Endothelial cell of umbilical vein (primary cell): Measurements from ENCODE around the gene OR10H1. TPM values are rescaled to one million over a fixed set of nuclear protein-coding genes. Genes with fewer than 3 reads are reported as not detected.

Source experiments
- BruUV-seq: library from RNA; stranded (reverse); fragments of 400-500 nt; replicated peaks from 2 replicates; lab custom pipeline; 2021; lab: Mats Ljungman, UMichigan
- CTCF ChIA-PET: fragments of 300-600, 350-600 bp; sonication (Branson Sonifier 250); formaldehyde crosslinking; loops from one replicate; lab custom pipeline; 2021; ENCODE audit warnings: antibody characterized with exemption, inconsistent platforms; lab: Charles Lee
- POLR2A ChIA-PET: fragments of 300-600, 350-600 bp; sonication (Branson Sonifier 250); formaldehyde crosslinking; loops from one replicate; lab custom pipeline; 2021; ENCODE audit warnings: antibody characterized with exemption, inconsistent platforms; lab: Charles Lee
- DNase-seq: peaks from one replicate; pipeline ENCODE4 v3.0.0-alpha.2; 2011; ENCODE audit warnings: low read depth, low spot score
- FAIRE-seq: peaks from 2 replicates; lab custom pipeline; 2011; peaks lifted over from hg19 to GRCh38; lab: Jason Lieb, UNC
- H2AFZ ChIP-seq: 2 replicates; pipeline ENCODE4 v1.6.0; 2012; ENCODE audit warnings: low read depth, low read length, control low read depth, inconsistent platforms
- H3K27ac ChIP-seq: 2 replicates; pipeline ENCODE4 v1.5.1; 2011; ENCODE audit warnings: low read depth, mild to moderate bottlenecking, control low read depth, low read length, moderate library complexity; ENCODE audit not compliant: insufficient read depth
- H3K27me3 ChIP-seq, 2 experiments: 2 replicates each; pipeline versions ENCODE4 v1.6.0 to v1.6.1; 2011; ENCODE audit warnings: low read length in 2 of 2, mixed read lengths in 1 of 2; ENCODE audit not compliant: control insufficient read depth in 2 of 2, insufficient read depth in 2 of 2
- H3K36me3 ChIP-seq, 2 experiments: 2 replicates in 1 of 2; 3 replicates in 1 of 2; pipeline ENCODE4 v1.5.1; 2011; ENCODE audit warnings: low read length in 2 of 2, mild to moderate bottlenecking in 1 of 2, moderate library complexity in 1 of 2; ENCODE audit not compliant: control insufficient read depth in 2 of 2, insufficient read depth in 2 of 2; ENCODE audit errors: extremely low read depth in 1 of 2
- H3K4me1 ChIP-seq: 3 replicates; pipeline ENCODE4 v1.5.1; 2011; ENCODE audit warnings: mild to moderate bottlenecking, low read length; ENCODE audit not compliant: control insufficient read depth, insufficient read depth; ENCODE audit errors: extremely low read depth
- H3K4me2 ChIP-seq: 2 replicates; pipeline ENCODE4 v1.6.1; 2011; ENCODE audit warnings: low read length, control low read depth, mixed read lengths; ENCODE audit not compliant: insufficient read depth
- H3K4me3 ChIP-seq, 3 experiments: fragments of 200-600 bp in 1 of 3; sonication (generic), shearing (Covaris generic) in 1 of 3; replicated peaks in 1 of 3; 2 replicates each; pipeline ENCODE4 v1.5.1; 2011 to 2016; ENCODE audit warnings: control low read depth in 3 of 3, low read length in 3 of 3, mild to moderate bottlenecking in 2 of 3, inconsistent platforms in 1 of 3, low read depth in 1 of 3, moderate library complexity in 1 of 3; ENCODE audit not compliant: insufficient read depth in 1 of 3
- H3K79me2 ChIP-seq: 2 replicates; pipeline ENCODE4 v1.6.0; 2012; ENCODE audit warnings: low read length, inconsistent platforms; ENCODE audit not compliant: control insufficient read depth, insufficient read depth
- H3K9ac ChIP-seq: replicated peaks from 2 replicates; pipeline ENCODE3; 2011; ENCODE audit warnings: low read length, control low read depth; ENCODE audit not compliant: insufficient read depth; ENCODE audit errors: extremely low read depth
- H3K9me1 ChIP-seq: replicated peaks from 3 replicates; pipeline ENCODE4 v1.6.0; 2011; ENCODE audit warnings: mild to moderate bottlenecking, low read length; ENCODE audit not compliant: control insufficient read depth, insufficient read depth; ENCODE audit errors: extremely low read depth
- H3K9me3 ChIP-seq: replicated peaks from 2 replicates; pipeline ENCODE4 v1.5.1; 2012; ENCODE audit warnings: low read length, inconsistent platforms; ENCODE audit not compliant: control insufficient read depth, insufficient read depth
- H4K20me1 ChIP-seq: replicated peaks from 2 replicates; pipeline ENCODE3; 2011; ENCODE audit warnings: mild to moderate bottlenecking, low read length; ENCODE audit not compliant: control insufficient read depth, insufficient read depth; ENCODE audit errors: extremely low read depth
- EZH2 ChIP-seq: IDR thresholded peaks from 2 replicates; pipeline ENCODE4 v1.6.1; 2012; ENCODE audit warnings: borderline replicate concordance, low read depth, mild to moderate bottlenecking, moderate library complexity, low read length, inconsistent platforms; ENCODE audit not compliant: severe bottlenecking
- FOS ChIP-seq: IDR thresholded peaks from 2 replicates; pipeline ENCODE4 v1.6.1; 2011; ENCODE audit warnings: mild to moderate bottlenecking, low read length, moderate library complexity, borderline replicate concordance; ENCODE audit not compliant: insufficient read depth
- GATA2 ChIP-seq: IDR thresholded peaks from 2 replicates; pipeline ENCODE4 v1.7.0; 2011; ENCODE audit warnings: low read depth, mild to moderate bottlenecking, moderate library complexity, mixed read lengths, low read length; ENCODE audit not compliant: insufficient read length, insufficient read depth
- JUN ChIP-seq: IDR thresholded peaks from 2 replicates; pipeline ENCODE4 v1.6.1; 2011; ENCODE audit warnings: borderline replicate concordance, low read depth; ENCODE audit not compliant: insufficient read length, insufficient read depth
- MYC ChIP-seq: IDR thresholded peaks from one replicate; pipeline ENCODE4 v1.6.1; 2011; ENCODE audit warnings: mild to moderate bottlenecking, low read depth, low read length
- POLR2A ChIP-seq: IDR thresholded peaks from 2 replicates; pipeline ENCODE4 v1.6.1; 2012; ENCODE audit warnings: low read depth, mild to moderate bottlenecking, control low read depth, low read length
- POLR2AphosphoS5 ChIP-seq: IDR thresholded peaks from 2 replicates; pipeline ENCODE4 v1.6.1; 2012; ENCODE audit warnings: low read depth, mild to moderate bottlenecking, control low read depth, low read length, moderate library complexity; ENCODE audit not compliant: insufficient read depth
- dilution Hi-C: fragments of 300-500 bp; cut with MboI; formaldehyde crosslinking; loops from one replicate; pipeline ENCODE4 v1.15.0; 2019; ENCODE audit warnings: low sequenced_read_pairs; ENCODE audit not compliant: extremely low pct_ligation_motif_present
- intact Hi-C: fragments of 100-400 bp; cut with micrococcal nuclease; formaldehyde crosslinking; loops from one replicate; pipeline ENCODE4 v1.10.0; 2022
- polyA plus RNA-seq, 4 experiments: library from polyadenylated mRNA; depleted of rRNA in 3 of 4; stranded (reverse) in 3 of 4; unstranded in 1 of 4; fragments of >200 nt; gene quantifications; 2 replicates each; pipeline versions ENCODE4 v1.2.1 to v1.2.3, GENCODE V29; 2011 to 2012; ENCODE audit warnings: missing spikeins in 1 of 4
- total RNA-seq: library from RNA; stranded (reverse); gene quantifications from 2 replicates; pipeline ENCODE4 v1.2.3, GENCODE V29; 2021
- TF ChIP-seq, protein P1 (sequence below), 2 donors: IDR thresholded peaks; 1 replicate in 1 of 2; 2 replicates in 1 of 2; pipeline ENCODE4 v1.5.1; 2011; ENCODE audit warnings: low read length in 2 of 2, mild to moderate bottlenecking in 2 of 2, moderate library complexity in 2 of 2, control low read depth in 1 of 2, inconsistent platforms in 1 of 2, low read depth in 1 of 2; ENCODE audit not compliant: insufficient read depth in 1 of 2; ENCODE audit errors: extremely low read depth in 1 of 2
- TF ChIP-seq, protein P2 (sequence below): IDR thresholded peaks from 2 replicates; pipeline ENCODE4 v1.6.1; 2011; ENCODE audit not compliant: insufficient read depth, insufficient read length

The OR10H1 gene
- total and polyA plus RNA-seq, 2 donors (not counting 3 experiments of a cell fraction or from before 2014, with no cell fraction given) = not detected

DNA sequence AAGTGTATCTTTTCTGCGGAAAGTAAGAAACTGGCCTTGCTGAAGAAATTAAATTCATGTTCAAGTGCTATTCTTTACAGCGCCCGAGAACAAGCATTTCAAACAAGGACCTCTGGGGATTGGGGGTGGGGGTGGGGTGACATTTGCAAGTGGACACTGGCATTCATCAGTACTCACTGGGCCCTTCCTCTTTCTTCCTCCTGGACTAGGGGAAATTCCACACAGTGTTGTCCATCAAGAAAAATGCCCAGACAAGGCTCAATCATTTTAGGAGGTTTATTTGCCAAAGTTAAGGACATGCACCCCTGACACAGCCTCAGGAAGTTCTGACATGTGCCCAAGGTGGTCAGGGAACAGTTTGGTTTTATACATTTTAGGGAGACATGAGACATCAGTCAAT lies 22.9 kb upstream of the OR10H1 start:
- no peaks in the 10 kb centered on the region for H4K20me1 ChIP-seq
- no peak for TF ChIP-seq POLR2AphosphoS5
- no peak for TF ChIP-seq GATA2
- TF ChIP-seq POLR2A = no peak
- TF ChIP-seq JUN = no peak
- TF ChIP-seq EZH2 = no peak
- TF ChIP-seq MYC = no peak
- TF ChIP-seq, protein P1, sequence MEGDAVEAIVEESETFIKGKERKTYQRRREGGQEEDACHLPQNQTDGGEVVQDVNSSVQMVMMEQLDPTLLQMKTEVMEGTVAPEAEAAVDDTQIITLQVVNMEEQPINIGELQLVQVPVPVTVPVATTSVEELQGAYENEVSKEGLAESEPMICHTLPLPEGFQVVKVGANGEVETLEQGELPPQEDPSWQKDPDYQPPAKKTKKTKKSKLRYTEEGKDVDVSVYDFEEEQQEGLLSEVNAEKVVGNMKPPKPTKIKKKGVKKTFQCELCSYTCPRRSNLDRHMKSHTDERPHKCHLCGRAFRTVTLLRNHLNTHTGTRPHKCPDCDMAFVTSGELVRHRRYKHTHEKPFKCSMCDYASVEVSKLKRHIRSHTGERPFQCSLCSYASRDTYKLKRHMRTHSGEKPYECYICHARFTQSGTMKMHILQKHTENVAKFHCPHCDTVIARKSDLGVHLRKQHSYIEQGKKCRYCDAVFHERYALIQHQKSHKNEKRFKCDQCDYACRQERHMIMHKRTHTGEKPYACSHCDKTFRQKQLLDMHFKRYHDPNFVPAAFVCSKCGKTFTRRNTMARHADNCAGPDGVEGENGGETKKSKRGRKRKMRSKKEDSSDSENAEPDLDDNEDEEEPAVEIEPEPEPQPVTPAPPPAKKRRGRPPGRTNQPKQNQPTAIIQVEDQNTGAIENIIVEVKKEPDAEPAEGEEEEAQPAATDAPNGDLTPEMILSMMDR (IDR thresholded peaks at IDR 0.05; ENCODE audit: extremely low read depth in 1 of 2, insufficient read depth in 1 of 2, low read depth in 1 of 2, low read length in 2 of 2) = no peak
- TF ChIP-seq, protein P2, sequence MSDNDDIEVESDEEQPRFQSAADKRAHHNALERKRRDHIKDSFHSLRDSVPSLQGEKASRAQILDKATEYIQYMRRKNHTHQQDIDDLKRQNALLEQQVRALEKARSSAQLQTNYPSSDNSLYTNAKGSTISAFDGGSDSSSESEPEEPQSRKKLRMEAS = no peak
- no peak for TF ChIP-seq FOS
- no peak overlapping the region for H3K9ac ChIP-seq
- H3K9me1 ChIP-seq = no peaks in the 10 kb centered on the region
- H3K27me3 ChIP-seq = no peaks in the 10 kb centered on the region
- H3K79me2 ChIP-seq = no peaks in the 10 kb centered on the region
- dilution Hi-C loops = no loop called here
- no peaks in the 10 kb centered on the region for H3K36me3 ChIP-seq
- no peak overlapping the region for H3K27ac ChIP-seq
- no peaks in the 10 kb centered on the region for H3K9me3 ChIP-seq
- no peak for FAIRE-seq
- ChIA-PET CTCF (no interaction called here), POLR2A (no interaction called here)
- no TSS peak for BruUV-seq
- no peak overlapping the region for H2AFZ ChIP-seq
- H3K4me3 ChIP-seq = no peak overlapping the region
- H3K4me1 ChIP-seq = peaks cover 7% of the 10 kb centered on the region
- no peak overlapping the region for H3K4me2 ChIP-seq
- intact Hi-C loops = no loop called here
- DNase-seq = no peak
